ENCODE results near the gene MYOM1. TPM values are rescaled to one million over a fixed set of nuclear protein-coding genes. Genes with fewer than 3 reads are reported as not detected.

Gene MYOM1
- total and polyA plus RNA-seq, 2 experiments from 2014 or later = 1.1 to 1.8 TPM

DNA sequence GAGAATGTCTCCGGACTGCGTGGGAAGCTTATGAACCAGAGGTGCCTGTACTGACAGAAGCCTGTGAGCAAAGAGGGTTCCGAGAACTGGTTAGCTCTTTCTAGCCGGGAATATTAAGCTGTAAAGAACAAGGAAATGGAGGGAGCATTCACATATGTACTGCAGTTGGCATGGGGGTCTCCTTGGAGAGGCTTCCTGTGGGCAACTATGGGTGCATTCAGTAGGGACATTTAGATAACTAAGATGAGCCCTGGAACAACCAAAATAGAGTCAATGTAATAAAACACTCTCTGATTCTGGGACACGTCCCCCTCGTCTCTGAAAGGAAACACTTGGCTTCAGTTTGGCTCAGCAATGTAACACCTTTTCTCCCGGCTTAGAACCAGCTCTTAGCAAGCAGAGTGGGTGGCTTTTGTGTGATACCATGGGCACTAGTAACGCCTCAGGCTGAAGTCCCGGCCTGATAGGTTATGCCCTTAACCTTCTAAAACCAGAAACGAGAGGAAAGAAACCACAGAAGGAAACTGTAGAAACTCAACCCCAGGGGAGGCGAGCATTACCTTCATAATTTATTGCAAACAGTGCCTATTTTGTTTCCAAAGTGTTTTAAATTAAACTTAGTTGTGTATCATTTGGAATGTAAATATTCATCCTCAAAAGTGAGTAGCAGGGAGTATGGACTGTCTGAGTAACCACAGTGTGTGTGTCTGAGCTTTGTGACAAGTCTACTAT lies 158.0 kb downstream of the MYOM1 start:
- TF ChIP-seq EZH2phosphoT487 (IDR thresholded peaks at IDR 0.05; ENCODE audit: low read depth, severe bottlenecking, unreplicated experiment) (no peak), EZH2 (IDR thresholded peaks at IDR 0.05; ENCODE audit: borderline replicate concordance) (no peak)
- TF ChIP-seq, protein P1, sequence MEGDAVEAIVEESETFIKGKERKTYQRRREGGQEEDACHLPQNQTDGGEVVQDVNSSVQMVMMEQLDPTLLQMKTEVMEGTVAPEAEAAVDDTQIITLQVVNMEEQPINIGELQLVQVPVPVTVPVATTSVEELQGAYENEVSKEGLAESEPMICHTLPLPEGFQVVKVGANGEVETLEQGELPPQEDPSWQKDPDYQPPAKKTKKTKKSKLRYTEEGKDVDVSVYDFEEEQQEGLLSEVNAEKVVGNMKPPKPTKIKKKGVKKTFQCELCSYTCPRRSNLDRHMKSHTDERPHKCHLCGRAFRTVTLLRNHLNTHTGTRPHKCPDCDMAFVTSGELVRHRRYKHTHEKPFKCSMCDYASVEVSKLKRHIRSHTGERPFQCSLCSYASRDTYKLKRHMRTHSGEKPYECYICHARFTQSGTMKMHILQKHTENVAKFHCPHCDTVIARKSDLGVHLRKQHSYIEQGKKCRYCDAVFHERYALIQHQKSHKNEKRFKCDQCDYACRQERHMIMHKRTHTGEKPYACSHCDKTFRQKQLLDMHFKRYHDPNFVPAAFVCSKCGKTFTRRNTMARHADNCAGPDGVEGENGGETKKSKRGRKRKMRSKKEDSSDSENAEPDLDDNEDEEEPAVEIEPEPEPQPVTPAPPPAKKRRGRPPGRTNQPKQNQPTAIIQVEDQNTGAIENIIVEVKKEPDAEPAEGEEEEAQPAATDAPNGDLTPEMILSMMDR (IDR thresholded peaks at IDR 0.05; ENCODE audit: poor library complexity) = no peak
- Histone ChIP-seq H3K27ac (peak overlapping the region; percentile 44), H3K9me2 (replicated peaks; ENCODE audit: insufficient read depth) (no peaks in the 10 kb centered on the region), H3K36me3 (replicated peaks; ENCODE audit: insufficient read depth, low read depth) (no peaks in the 10 kb centered on the region), H3K4me1 (ENCODE audit: insufficient read depth) (peaks cover 11% of the 10 kb centered on the region), H2AFZ (no peak overlapping the region), H4K20me1 (ENCODE audit: insufficient read depth, poor library complexity, severe bottlenecking) (no peaks in the 10 kb centered on the region), H3K9me3 (ENCODE audit: low read depth) (no peaks in the 10 kb centered on the region), H3K4me2 (no peak overlapping the region), H3K4me3 (no peak overlapping the region), H3K79me2 (no peaks in the 10 kb centered on the region), H3K27me3 (no peaks in the 10 kb centered on the region)
- DNase-seq (ENCODE audit: low spot score) = no peak
- 80% methylated on average over 11 of the region's 11 CpGs for WGBS (ENCODE audit: low lambda C conversion rate, missing lambda C conversion rate)

DNA sequence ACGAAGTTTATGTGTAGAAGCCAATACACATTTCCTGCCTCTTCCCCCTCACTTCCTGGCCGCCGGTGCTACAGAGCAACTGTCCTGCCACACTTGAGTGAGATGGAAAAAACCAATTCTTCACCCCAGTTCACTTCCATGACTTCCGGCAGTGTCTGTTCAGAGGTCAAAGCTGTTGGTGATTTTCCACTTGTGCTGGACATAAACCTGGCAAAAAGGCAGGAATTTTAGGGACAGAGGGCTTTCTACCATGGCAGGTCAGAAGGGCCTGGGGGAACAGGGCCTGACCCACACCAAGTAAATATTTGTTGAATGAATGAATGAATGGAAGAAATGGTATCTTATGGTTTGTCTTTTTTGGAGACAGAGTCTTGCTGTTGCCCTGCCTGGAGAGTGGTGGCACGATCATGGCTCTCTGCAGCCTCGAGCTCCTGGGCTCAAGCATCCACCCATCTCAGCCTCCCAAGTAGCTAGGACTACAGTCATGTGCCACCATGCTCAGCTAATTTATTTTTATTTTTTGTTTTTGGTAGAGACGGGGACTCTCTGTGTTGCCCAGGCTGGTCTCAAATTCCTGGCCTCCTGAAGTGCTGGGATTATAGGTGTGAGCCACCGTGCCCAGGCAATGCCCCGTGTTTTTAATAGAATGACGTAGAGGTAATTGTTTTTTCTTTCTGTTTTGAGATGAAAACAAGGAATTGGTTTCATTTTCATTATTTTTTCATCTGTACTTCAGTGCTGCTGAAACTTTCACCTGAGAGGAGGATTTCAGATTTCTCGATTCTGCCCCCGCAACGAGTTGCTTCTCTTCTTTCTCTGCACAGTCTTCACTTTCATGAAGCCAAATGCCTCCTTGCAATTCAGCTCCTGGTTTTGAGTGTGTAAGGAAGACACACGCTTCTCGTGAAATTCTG lies 158.8 kb downstream of the MYOM1 start:
- 87% methylated on average over 15 of the region's 15 CpGs for WGBS (ENCODE audit: low lambda C conversion rate, missing lambda C conversion rate)
- DNase-seq (ENCODE audit: low spot score) = no peak
- Histone ChIP-seq H3K27ac (no peak overlapping the region), H3K4me3 (no peak overlapping the region), H3K4me2 (no peak overlapping the region), H3K4me1 (ENCODE audit: insufficient read depth) (peaks cover 11% of the 10 kb centered on the region), H3K9me3 (ENCODE audit: low read depth) (no peaks in the 10 kb centered on the region), H4K20me1 (ENCODE audit: insufficient read depth, poor library complexity, severe bottlenecking) (no peaks in the 10 kb centered on the region), H2AFZ (peak overlapping the region; percentile 25), H3K36me3 (replicated peaks; ENCODE audit: insufficient read depth, low read depth) (no peaks in the 10 kb centered on the region), H3K27me3 (no peaks in the 10 kb centered on the region), H3K79me2 (no peaks in the 10 kb centered on the region), H3K9me2 (replicated peaks; ENCODE audit: insufficient read depth) (no peaks in the 10 kb centered on the region)
- TF ChIP-seq EZH2phosphoT487 (IDR thresholded peaks at IDR 0.05; ENCODE audit: low read depth, severe bottlenecking, unreplicated experiment) (no peak), EZH2 (IDR thresholded peaks at IDR 0.05; ENCODE audit: borderline replicate concordance) (no peak)
- TF ChIP-seq, protein P1 (IDR thresholded peaks at IDR 0.05; ENCODE audit: poor library complexity) = no peak

DNA sequence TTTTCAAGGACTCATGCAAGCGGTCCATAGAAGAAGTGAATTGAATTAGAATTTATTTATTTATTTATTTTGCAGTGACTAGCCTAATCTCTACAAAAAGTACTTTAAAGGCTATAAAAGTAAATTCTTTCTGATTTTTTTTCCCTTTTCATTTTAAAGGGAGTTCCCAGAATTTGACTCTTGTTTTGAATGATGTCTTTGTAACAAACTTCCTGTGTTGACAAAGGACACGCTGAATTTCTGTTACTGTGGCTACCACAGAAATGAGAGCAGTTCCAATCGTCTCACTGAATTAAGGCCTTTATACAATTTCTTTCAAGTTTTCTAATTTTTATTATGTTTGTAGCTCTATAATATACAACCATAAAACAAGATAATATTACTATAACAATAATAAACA lies 160.5 kb downstream of the MYOM1 start:
- DNase-seq (ENCODE audit: low spot score) = no peak
- Histone ChIP-seq H3K9me3 (ENCODE audit: low read depth) (no peaks in the 10 kb centered on the region), H3K36me3 (replicated peaks; ENCODE audit: insufficient read depth, low read depth) (no peaks in the 10 kb centered on the region), H3K79me2 (no peaks in the 10 kb centered on the region), H4K20me1 (ENCODE audit: insufficient read depth, poor library complexity, severe bottlenecking) (no peaks in the 10 kb centered on the region), H3K9me2 (replicated peaks; ENCODE audit: insufficient read depth) (no peaks in the 10 kb centered on the region), H3K4me2 (no peak overlapping the region), H2AFZ (no peak overlapping the region), H3K4me3 (no peak overlapping the region), H3K4me1 (ENCODE audit: insufficient read depth) (peaks cover 11% of the 10 kb centered on the region), H3K27me3 (no peaks in the 10 kb centered on the region), H3K27ac (no peak overlapping the region)
- TF ChIP-seq, protein P1 (IDR thresholded peaks at IDR 0.05; ENCODE audit: poor library complexity) = no peak
- no peak for TF ChIP-seq EZH2phosphoT487 (IDR thresholded peaks at IDR 0.05; ENCODE audit: low read depth, severe bottlenecking, unreplicated experiment)
- TF ChIP-seq EZH2 (IDR thresholded peaks at IDR 0.05; ENCODE audit: borderline replicate concordance) = no peak
- WGBS (ENCODE audit: low lambda C conversion rate, missing lambda C conversion rate) = 66% methylated on average over 3 of the region's 3 CpGs

Measured in hepatocyte (in vitro differentiated cells).